Fibroblast of the aortic adventitia (primary cell): Measurements from ENCODE around the gene TACC2. TPM values are rescaled to one million over a fixed set of nuclear protein-coding genes. Genes with fewer than 3 reads are reported as not detected.

Experiments
- DNase-seq: peaks from one replicate; pipeline ENCODE4 v3.0.0-alpha.2; 2010; ENCODE audit warnings: low read depth
- H3K4me3 ChIP-seq: 2 replicates; pipeline ENCODE4 v1.5.1; 2011; ENCODE audit warnings: low read depth, mild to moderate bottlenecking, control low read depth, low read length, moderate library complexity
- CTCF ChIP-seq: IDR thresholded peaks from 2 replicates; pipeline ENCODE4 v1.5.1; 2011; ENCODE audit warnings: mild to moderate bottlenecking, low read length, control low read depth, inconsistent platforms; ENCODE audit not compliant: insufficient read depth
- total RNA-seq: library from RNA; depleted of rRNA; stranded (reverse); fragments of >200 nt; gene quantifications from 2 replicates; pipeline ENCODE4 v1.2.3, GENCODE V29; 2012; ENCODE audit warnings: low replicate concordance

TACC2 gene
- total RNA-seq, 1 donor = 9.2 TPM

DNA sequence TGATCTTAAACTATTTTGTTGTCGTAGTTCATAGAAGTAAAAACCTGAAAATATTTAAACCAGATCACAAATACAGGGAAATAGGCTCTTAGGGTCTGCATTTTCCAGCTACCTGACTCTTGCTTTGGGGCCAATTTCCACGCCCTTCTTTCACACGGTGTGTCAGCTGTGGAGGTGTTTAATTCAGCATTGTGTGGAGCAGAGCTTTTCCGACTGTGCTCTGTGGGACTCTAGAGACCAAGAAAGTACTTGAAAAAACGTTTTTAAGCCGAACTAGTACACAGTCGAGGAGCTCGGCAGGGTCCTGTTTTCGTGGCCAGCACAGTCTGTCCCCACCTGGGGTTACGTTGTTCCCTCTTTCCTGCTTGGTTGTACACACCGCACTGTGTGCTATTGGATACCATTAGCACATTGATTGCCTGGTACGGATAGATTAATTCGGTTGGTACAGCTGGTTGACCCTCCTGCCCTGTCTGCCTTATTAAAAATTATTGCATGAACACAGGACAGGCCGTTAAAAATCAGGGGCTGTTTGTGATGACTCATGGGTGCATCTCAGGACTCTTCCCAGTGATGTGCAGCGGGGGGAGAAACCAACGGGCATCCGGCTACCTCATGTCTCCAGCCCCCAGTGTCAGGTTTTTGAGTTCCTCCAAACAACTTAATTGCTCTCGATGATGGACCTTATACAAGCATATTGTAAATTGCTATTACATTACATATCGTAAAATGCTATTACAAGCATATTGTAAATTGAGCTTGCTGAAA, 201.4 kb downstream of the TACC2 start:
- no peak for DNase-seq
- TF ChIP-seq CTCF = no peak
- H3K4me3 ChIP-seq = no peak overlapping the region

DNA sequence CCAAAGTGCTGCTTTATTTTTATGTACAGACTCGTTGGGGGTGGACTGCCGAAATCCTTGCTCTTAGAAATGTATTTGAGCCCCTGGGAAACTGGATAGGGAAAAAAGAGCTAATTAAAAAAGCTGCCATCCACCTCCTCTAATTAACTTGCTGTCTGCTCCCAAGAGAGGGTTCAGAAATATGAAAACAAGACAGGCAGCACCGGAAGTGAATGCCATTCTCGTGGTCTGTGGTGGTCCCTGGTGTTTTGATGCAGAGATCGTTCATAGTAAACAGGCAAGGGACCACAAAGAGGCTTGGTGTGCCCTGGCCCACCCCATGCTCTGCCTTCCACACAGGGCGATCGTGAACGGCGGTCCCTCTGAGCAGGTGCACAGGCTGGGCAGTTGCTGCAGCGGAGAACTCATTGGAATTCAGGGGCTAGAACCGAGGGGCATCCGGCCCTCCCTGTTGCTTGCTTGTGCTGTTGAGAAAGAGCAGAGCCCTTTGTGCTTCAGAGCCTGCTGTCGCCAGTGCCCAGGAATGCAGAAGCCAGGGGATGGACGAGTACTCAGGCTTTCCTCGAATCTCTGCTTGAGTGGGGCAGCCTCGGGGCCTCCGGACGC, 203.1 kb downstream of the TACC2 start:
- TF ChIP-seq CTCF = no peak
- no peak for DNase-seq
- no peak overlapping the region for H3K4me3 ChIP-seq

GRCh38 chr10:122194251-122194650, 205.3 kb downstream of the TACC2 start:
- TF ChIP-seq CTCF = no peak
- H3K4me3 ChIP-seq = no peak overlapping the region
- DNase-seq = no peak

- no peak for TF ChIP-seq CTCF
- H3K4me3 ChIP-seq = no peak overlapping the region
- DNase-seq = no peak
These were observed 207.3 kb downstream of the TACC2 start for GRCh38 chr10:122196218-122196617.

DNA sequence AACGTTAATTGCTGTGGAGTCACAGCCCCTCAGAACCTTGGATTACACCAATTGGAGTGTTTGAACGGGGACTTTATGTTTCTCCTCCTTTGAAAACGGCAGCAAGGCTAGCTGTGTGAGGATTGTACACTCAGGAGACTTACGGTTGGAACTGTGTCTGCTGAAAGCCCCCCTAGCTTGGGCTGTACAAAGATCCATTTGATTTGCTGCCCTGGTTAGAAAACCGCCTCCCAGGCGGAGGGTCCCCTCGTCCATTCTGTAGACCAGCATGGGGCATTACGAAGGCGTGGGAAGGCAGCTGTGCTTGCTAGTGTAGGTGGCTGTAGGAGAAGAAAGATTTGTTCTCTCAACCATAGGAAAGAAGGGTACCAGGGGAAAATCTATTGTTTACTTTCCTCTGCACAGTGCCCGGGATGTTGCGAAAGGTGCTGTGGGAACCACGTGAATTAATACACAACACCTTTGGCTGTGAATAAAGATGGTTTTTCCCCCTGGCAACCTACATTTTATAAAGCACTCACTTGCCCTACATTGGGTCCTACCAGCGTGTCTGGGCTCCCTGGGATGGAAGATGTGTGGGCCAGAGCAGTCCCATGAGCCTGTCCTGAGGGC, 208.8 kb downstream of the TACC2 start:
- no peak overlapping the region for H3K4me3 ChIP-seq
- no peak for DNase-seq
- no peak for TF ChIP-seq CTCF

- no peak for TF ChIP-seq CTCF
- DNase-seq = no peak
- no peak overlapping the region for H3K4me3 ChIP-seq
These were observed 209.7 kb downstream of the TACC2 start for GRCh38 chr10:122198631-122199030.
